ENCODE data around the gene PC. TPM values are rescaled to one million over a fixed set of nuclear protein-coding genes. Genes with fewer than 3 reads are reported as not detected.

PC gene
- total RNA-seq, 1 donor from 2014 or later, result 9.5 TPM

DNA sequence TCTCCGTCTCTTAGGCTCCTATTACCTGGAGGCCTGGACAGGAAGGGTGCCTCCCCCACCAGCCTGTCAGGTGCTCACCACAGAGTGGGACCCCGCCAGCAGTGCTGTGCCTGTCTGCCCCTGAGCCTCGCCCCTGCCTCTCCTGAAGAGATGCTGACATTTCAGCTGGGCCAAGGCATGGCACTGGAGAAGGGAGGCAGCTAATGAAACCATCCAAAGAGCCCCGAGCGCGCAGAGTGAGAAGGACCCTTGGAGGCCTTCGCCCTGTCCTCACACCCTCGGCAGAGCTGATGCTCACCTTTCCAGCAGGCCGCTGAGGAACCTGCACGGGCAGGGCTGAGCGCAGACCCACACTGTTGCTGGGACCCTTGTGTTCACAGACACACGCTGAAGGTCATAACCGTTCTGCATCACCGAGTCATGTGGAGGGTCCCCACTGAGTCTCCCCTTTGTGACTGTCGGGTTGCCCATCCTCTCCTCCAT is 103.4 kb downstream of the PC start:
- DNase-seq (ENCODE audit: low read depth), result no peak

DNA sequence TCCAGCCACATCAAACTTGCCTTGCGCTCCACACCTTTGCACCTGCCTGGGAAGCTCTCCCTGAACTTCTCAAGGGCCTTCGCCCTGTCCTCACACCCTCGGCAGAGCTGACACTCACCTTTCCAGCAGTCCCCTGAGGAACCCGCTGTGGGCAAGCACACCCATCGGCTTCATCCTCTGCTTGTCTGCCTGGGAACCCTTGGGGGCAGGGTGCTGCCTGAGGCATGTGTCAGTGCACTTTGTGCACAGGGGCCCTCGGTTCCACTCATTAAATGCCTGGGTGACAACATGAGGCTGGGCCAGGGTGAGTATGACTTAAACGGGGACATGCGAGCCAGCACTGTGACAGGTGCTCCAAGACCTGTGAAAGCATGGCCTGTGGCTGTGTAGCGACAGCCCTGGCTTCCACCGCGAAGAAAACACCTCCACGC is 103.9 kb downstream of the PC start:
- DNase-seq (ENCODE audit: low read depth), result no peak

DNA sequence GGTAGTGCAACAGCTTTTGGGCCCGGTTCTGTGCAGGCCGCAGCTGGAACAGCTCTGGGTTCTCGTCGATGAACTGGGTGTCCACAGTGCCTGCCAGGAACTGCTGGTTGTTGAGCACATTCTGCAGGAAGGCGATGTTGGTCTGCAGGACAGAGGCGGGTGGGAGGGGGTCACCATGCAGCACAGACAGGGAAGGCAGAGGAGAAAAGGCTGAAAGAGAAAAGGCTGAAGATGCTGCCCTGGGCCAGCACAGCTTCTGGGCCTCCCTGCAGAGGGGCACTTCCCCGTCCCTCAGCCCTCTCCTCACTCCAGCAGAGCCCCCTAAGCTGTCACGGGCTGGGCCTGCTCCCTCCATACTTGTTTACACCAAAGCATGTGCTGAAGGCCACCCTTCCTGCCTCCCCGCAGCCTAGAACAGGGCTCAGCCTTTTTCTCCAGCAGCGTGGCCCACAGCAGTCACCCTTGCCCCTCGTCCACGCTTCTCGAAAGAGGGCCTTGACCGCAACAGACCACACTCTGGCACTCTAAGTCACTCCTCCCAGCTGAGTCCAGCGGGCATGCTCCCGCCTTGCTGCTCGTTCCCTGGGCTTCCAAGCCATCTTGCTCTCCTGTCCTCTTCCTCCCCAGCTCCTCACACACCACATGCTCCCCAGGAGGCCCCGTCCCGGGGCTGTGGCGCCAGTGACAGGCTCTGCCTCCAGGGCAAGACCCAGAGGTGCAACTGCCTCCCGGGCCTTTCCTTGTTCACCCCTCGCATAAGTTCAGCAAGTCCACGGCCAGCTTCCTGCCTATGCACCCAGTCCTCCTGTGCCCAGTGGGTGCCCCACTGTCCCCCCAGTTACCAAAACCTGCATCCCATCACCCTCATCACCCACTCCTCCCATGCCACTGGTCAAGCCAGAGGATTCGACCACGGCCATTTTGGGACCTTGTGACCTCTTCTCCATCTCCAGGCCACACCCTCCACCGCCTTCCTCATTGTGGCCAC is 104.6 kb downstream of the PC start:
- DNase-seq (ENCODE audit: low read depth), result no peak

DNA sequence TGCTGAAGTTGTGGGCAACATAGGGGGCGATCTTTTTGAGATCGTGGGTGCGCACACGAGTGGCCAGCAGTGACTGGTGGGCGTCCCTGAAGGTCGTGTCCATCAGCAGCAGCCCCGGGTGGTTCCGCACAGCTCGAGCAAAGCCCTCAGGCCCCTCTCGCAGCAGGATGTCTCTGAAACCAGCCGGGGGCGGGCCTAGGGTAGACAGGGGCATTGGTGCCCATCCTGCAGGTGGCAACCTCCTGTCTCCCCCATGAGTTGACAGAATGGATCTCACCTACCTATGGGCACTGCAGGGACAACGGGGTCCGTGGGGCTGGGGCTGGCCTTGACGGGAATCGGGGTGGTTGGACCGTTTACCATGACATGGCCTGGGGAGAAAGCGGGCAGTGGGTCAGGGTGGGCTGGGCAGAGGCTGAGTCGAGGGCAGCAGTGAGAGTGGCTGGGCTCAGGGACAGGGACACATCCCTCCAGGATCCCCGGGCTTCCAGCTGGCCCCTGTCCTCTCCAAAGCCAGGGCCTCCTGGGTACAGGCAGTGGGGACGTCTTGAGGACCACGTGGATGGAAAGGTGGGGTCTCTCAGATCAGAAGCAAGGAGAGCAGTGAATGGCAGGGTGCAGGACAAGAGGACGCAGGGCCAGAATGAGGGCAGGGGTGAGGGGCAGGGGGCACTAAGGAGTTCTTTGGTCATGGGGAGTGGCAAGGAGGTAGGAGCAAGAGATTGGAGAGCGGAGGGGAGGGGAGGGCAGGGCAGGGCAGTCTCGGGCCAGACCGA is 105.5 kb downstream of the PC start:
- DNase-seq (ENCODE audit: low read depth), result no peak

DNA sequence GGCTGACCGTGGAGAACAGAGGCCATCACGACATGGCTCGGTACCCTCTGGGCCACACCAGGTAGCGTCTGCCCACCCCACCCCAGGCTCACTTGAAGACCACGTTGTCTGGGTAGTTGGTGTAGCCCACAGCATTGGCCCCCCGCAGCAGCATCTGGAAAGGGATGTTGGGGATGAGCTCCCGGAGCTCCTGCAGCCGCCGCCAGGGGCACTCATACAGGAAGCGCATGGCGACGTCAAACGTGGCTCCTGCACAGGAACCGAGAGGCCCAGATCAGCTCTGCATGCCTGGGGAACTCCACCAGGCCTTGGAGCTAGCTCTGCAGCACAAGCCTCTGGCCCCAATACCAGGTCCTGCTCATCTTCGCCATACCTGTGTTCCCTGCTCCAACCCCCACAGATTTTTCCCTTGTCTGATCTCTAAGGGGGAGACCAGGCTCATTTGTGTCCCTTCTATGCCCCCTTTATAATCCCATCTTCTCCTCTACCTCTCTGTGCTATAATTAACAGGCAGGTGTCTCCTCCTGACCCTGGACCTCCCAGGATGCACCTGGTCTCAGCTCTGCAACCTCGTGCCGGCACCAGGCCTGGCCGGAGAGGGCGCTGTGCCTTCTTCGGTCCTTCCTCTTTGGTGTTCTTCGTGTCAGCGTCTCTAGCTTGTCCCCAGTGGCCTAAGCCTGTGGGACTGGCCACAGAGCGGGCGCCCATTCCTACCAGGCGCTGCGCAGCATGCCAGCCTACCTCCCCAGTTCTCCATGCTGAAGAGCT is 106.3 kb downstream of the PC start:
- no peak for DNase-seq (ENCODE audit: low read depth)

DNA sequence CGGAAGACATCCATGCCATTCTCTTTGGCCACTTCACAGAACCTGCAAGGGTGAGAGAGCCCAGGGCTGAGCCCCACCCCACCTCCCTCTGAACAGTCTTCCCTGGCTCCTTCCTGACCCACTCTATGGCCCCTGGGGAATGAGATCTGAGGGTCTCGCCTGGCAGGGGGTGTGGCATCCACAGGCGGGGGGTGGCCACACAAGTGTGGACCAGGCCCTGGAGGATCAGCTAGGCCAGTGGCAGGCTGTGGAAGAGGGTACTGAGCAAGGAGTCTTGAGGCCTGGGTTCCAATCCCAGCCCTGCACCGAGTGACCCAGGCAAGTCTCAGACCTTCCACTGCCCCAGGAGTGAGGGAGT is 107.0 kb downstream of the PC start:
- DNase-seq (ENCODE audit: low read depth), result no peak

DNA sequence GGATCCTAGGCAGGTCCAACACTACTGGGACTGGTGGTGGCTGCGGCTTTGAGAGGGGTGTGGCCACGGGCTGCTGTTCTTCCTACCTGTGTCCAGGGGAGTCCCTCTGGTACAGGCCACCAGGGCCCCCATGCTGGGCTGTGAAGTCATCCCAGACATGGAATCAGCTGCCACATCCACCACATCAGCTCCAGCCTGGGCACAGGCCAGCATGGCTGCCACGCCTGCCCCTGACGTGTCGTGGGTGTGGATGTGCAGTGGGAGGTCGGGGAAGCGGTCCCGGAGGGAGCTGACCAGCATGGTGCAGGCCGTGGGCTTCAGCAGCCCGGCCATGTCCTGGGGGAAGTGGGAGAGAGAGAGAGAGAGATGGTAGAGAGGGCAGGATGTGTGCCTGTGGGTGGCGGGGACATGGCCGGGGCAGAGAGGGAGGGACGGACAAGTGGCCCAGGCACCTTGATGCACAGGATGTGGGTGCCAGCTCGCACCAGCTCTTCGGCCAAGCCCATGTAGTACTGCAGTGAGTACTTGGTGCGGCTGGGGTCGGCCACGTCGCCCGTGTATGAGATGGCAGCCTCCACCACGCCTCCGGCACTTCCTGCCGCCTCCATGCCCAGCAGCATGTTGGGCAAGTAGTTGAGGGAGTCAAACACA is 107.5 kb downstream of the PC start:
- no peak for DNase-seq (ENCODE audit: low read depth)

DNA sequence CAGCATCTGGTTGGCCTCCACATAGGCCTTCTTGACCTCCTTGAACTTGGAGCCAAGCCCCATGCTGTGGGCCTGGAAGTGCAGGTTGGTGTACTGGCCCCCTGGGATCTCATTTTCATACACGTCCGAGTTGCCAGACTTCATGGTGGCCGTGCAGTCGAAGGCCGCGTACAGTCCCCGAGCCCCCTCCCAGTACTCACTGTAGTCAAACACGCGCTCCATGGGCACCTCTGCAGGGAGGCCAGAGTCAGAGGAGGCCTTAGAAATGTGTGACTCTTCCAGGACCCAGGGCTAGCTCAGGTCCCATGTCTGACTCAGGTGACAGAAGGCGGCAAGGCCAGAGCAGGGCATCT is 108.0 kb downstream of the PC start:
- DNase-seq (ENCODE audit: low read depth), result no peak

DNA sequence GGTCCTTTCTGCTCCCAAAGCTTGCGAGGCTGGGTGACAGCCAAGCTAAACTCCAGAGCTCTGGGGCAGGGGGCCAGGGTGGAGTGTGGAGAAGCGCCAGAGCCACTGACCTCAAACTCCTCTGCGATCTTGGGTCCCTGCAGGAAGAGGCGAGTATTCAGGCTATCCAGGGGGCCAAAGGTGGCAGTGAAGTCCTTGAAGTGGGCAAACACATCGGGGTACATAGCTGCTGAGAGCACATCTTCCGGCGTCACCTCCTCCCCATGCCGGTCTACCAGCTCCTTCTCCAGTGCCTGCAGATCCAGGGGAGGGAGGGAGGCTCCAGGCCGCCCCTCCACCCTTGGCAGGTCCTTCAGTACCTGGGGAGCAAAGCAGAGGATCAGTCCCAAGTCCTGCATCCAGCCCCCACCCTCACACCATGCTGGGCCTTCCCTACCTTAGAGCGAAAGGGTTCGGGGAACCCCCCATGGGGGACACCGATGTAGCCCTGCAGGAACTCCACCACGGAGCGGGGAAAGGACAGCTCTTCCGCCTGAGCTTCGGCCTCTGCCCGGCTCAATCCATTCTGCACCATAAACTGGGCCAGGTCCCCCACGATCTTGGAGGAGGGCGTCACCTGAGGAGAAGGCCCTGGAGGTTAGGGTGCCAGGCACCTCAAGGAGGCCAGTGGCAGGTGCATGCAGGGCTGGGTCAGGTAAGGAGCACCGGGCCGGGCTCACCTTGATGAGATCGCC is 108.5 kb downstream of the PC start:
- no peak for DNase-seq (ENCODE audit: low read depth)

DNA sequence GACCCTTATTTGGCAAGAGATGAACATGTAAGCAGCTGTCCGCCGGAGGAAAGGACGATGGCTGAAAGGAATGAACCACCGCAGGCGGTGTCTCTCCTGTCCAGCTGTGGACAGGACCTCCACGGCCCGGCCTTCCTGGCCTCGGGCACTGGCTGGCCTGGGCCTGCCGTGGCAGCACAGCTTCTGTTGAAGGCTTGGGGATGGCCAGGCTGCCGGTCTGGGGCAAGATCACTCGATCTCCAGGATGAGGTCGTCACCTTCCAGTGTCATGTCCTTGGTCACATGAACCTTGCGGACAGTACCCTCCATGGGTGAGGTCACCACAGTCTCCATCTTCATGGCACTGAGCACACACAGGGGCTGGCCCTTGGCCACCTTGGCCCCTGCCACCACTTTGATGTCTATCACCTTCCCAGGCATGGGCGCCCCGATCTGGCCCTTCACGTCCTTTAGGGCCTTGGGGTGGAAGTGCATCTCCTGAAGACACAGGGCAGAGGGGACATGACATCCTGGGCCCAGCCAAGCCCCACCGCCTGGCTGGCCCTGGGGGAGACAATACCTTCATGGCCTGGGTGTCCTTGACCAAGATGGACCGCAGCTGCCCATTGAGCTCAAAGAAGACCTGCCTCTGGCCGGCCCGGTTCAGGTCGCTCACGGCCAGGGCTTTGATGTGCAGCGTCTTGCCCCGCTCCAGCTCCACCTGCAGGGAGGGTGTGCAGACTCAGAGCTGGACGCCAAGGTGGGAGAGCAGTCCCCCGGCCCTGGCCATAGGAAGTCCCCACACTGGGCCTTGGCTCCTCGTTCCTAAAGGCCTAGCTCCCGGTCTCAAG is 109.3 kb downstream of the PC start:
- no peak for DNase-seq (ENCODE audit: low read depth)

DNA sequence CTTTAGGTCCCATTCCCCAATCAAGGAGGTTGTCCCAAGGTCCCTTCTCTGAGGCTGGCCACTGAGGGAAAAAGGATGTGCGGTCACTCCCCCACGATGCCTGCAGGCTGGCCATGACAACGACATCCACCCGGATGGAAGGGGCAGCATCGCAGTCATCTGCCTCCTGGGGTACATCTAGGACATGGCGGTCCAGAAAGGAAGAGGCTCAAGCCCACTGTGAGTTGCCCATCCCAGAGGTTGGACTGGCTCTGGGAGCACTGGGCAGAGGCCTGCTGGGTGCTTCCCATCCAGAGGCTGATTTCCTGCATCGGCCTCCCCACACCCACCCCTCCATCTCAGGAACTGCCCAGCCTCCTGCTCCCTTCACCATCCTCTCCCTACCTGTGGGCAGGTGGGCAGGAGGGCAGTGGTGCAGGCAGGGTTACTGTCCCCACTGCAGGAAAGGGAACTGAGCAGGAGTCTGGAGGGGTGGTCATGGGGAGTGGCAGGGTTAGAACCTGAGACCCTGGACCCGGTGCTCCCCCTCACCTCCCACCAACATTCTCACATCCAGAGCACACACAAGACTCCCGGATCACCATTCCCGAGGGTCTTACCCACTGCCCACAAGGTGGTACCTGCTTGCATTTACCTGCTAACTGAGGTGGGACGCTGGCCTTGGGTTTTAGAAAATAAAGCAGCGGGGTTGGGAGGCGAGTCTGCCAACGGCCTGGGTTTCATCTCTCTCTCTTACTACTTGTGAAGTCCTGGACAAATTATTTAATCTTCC is 110.5 kb downstream of the PC start:
- DNase-seq (ENCODE audit: low read depth), result no peak

DNA sequence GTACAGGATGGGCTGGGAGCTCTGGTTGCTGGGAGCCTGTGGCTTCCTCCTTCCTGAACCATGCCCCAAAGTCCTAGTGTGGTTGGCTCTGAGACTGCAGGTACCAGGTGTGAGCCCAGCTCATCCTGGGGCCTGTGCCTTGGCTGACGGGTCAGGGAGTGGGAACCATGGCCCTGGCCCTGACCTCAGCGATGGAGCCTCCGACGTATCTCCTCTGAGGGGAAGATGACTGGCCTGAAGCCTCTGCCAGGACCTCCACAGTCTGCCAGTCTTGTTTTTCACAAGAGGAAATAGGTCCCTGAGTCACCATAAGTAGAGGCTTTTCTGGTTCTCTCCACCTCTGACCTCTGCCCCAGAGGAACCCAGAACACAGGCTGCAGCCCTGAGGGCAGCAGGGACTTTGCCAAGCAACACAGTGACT is 111.5 kb downstream of the PC start:
- no peak for DNase-seq (ENCODE audit: low read depth)

DNA sequence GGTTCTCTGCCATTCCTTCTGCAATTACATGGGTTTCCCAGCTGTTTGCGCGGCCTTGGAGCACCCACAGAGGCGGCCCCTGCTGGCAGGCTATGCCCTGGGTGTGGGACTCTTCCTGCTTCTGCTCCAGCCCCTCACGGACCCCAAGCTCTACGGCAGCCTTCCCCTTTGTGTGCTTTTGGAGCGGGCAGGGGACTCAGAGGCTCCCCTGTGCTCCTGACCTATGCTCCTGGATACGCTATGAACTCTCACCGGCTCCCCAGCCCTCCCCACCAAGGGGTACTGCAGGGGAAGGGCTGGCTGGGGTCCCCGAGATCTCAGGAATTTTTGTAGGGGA is 112.3 kb downstream of the PC start:
- DNase-seq (ENCODE audit: low read depth), result no peak

DNA sequence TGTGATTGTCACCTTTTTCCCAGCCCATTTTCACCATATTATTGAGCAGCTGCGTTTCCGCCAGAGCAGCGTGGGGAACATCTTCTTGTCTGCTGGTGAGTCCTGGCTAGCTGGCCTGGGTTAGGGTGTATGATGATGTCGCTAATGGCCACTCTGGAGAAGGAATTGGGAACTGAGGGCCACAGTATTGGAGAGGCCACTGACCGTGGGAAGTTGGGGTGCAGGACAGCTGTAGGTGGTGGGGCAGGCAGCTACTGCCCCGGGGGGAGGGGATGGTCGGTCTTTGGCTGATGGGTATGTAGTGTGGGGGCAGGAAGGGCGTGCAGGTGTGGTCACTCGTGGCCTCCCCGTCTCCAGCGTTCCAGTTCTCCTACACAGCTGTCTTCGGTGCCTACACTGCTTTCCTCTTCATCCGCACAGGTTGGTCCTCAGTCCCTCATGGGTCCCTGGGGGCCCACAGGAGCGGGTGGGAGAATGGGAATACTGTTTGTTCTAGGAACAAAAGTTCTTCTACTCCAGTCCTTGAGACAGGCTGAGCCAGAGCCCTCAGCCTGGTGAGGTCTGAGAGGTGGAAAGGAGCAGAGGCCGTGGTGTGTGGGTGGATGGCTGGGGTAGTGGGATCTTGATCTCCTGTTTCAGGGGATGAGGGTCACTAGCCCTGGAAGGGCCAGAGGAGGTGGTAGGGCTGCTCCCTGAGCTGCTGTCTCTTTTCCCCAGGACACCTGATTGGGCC is 112.9 kb downstream of the PC start:
- DNase-seq (ENCODE audit: low read depth), result no peak

DNA sequence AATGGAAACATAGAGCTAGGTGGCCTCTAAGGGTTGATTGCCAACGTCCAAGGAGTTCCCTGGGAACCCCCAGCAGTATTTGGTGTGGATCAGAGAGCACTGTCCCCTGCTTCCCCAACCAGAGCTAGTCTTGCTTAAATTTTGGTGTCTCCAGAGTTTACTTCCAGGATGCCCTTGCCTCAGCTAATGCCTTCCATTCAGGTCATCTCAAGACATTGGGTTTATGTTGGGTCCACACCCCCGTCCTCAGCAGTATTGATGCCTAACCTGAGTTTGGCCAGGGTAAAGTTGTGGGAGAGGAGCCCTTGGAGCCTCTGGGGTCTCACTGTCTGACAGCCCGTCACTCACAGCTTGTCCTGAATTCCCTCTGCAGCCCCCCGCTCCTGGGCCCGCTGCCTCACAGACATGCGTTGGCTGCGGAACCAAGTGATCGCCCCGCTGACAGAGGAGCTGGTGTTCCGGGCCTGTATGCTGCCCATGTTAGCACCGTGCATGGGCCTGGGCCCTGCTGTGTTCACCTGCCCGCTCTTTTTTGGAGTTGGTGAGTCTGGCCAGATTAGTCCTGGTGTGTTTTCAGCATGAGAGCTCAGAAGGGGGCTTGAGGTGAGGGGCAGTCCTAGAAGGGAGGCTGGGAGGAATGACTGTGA is 113.6 kb downstream of the PC start:
- no peak for DNase-seq (ENCODE audit: low read depth)

DNA sequence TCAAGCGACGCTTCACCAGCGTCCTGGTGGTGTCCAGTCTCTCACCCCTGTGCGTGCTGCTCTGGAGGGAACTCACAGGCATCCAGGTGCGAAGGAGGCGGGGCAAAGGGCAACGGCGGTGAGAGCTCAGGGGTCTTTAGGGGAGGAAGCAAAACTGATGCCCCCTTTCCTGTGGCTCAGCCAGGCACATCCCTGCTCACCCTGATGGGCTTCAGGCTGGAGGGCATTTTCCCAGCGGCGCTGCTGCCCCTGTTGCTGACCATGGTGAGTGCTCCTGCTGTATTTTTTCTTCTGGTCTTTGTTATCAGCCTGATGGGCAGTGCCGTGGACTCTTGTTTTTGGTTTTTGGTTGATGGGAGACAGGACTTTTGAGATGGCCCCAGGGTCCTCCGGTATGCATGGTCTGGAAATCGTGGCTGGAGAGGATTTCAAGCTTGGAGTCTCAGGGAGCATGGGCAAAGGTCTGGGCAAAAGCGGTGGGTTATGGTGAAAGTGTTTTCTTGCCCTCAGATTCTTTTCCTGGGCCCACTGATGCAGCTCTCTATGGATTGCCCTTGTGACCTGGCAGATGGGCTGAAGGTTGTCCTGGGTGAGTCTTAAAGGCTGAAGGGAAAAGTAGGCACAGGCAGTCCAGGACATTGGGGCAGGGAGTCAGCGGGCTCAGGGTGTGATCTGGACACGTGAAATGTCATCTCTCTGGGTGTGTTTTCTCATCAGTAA is 114.2 kb downstream of the PC start:
- no peak for DNase-seq (ENCODE audit: low read depth)

Data from renal cortical epithelial cell (primary cell).